GM12878 (cell line): ENCODE results near the gene NNMT. TPM values are rescaled to one million over a fixed set of nuclear protein-coding genes. Genes with fewer than 3 reads are reported as not detected.

Experiments used
- ATAC-seq: fragments of 200-7000 bp; cut with Tn5 transposase; 3 replicates; pipeline ENCODE4 v1.9.1; 2020; ENCODE audit warnings: mild to moderate bottlenecking, moderate library complexity
- BruUV-seq: library from RNA; stranded (reverse); fragments of 400-500 nt; replicated peaks from 2 replicates; lab custom pipeline; 2021; lab: Mats Ljungman, UMichigan
- CTCF ChIA-PET: fragments of 300-600 bp; sonication (Branson Sonifier 250); formaldehyde crosslinking; extraction: SDS; loops from one replicate; lab custom pipeline; 2021; ENCODE audit warnings: inconsistent platforms; lab: Yijun Ruan, JAX
- POLR2A ChIA-PET: fragments of 350-600 bp; formaldehyde crosslinking; extraction: SDS; loops from one replicate; lab custom pipeline; 2021; ENCODE audit warnings: inconsistent platforms; lab: Charles Lee
- RAD21 ChIA-PET: fragments of 300-600 bp; sonication (Branson Sonifier 250); formaldehyde crosslinking; loops from one replicate; lab custom pipeline; 2023; ENCODE audit warnings: antibody characterized with exemption; ENCODE audit not compliant: unreplicated experiment; lab: Charles Lee
- SMC1A ChIA-PET: fragments of 300-600 bp; sonication (Branson Sonifier 250); formaldehyde crosslinking; loops from one replicate; lab custom pipeline; 2023; ENCODE audit not compliant: unreplicated experiment, uncharacterized antibody; lab: Charles Lee
- DNase-seq: peaks from one replicate; pipeline ENCODE4 v3.0.0-alpha.2; 2011; ENCODE audit warnings: low read depth, low spot score
- FAIRE-seq: peaks from 3 replicates; lab custom pipeline; 2011; peaks lifted over from hg19 to GRCh38; lab: Jason Lieb, UNC
- H2AFZ ChIP-seq: 2 replicates; pipeline ENCODE4 v1.6.0; 2011; ENCODE audit warnings: low read depth, low read length, control low read depth; ENCODE audit not compliant: control insufficient read depth
- H3K27ac ChIP-seq: 2 replicates; pipeline ENCODE4 v1.5.1; 2011; ENCODE audit warnings: control low read depth; ENCODE audit not compliant: control insufficient read depth, insufficient read depth
- H3K27me3 ChIP-seq, 2 experiments: replicated peaks in 1 of 2; 2 replicates each; pipeline versions ENCODE4 v1.6.0 to v1.6.1; 2011; ENCODE audit warnings: low read length in 1 of 2; ENCODE audit not compliant: control insufficient read depth in 2 of 2, insufficient read depth in 2 of 2
- H3K36me3 ChIP-seq, 2 experiments: 2 replicates each; pipeline ENCODE4 v1.5.1; 2011; ENCODE audit warnings: low read length in 1 of 2; ENCODE audit not compliant: control insufficient read depth in 2 of 2, insufficient read depth in 2 of 2
- H3K4me1 ChIP-seq: 2 replicates; pipeline ENCODE4 v1.6.1; 2011; ENCODE audit warnings: mild to moderate bottlenecking, low read length, moderate library complexity, mixed read lengths; ENCODE audit not compliant: control insufficient read depth, insufficient read depth
- H3K4me2 ChIP-seq: 2 replicates; pipeline ENCODE4 v1.6.0; 2011; ENCODE audit warnings: control low read depth; ENCODE audit not compliant: control insufficient read depth, insufficient read depth
- H3K4me3 ChIP-seq: fragments of 200-600 bp; sonication (generic); 2 replicates; pipeline ENCODE4 v1.5.1; 2016
- H3K79me2 ChIP-seq: 2 replicates; pipeline ENCODE4 v1.6.0; 2011; ENCODE audit warnings: low read length; ENCODE audit not compliant: control insufficient read depth, insufficient read depth
- H3K9ac ChIP-seq: 2 replicates; pipeline ENCODE4 v1.8.0; 2011; ENCODE audit warnings: low read length, control low read depth, mixed read lengths; ENCODE audit not compliant: control insufficient read depth, insufficient read depth
- H3K9me3 ChIP-seq: replicated peaks from 3 replicates; pipeline ENCODE4 v1.5.1; 2011; ENCODE audit warnings: mild to moderate bottlenecking, low read length; ENCODE audit not compliant: control insufficient read depth, insufficient read depth
- H4K20me1 ChIP-seq: 2 replicates; pipeline ENCODE4 v1.6.0; 2011; ENCODE audit not compliant: control insufficient read depth, insufficient read depth
- EED ChIP-seq: sonication (generic); IDR thresholded peaks from 2 replicates; pipeline ENCODE4 v1.6.1; 2016; ENCODE audit warnings: antibody characterized with exemption, low read depth
- HDGF ChIP-seq: fragments of 450-650 bp; IDR thresholded peaks from 2 replicates; pipeline ENCODE4 v1.6.1; 2016; ENCODE audit warnings: antibody characterized with exemption
- HSF1 ChIP-seq: fragments of 150-350 bp; IDR thresholded peaks from 2 replicates; pipeline ENCODE4 v1.6.1; 2014; ENCODE audit warnings: mild to moderate bottlenecking, low read depth, low read length
- JUND ChIP-seq: IDR thresholded peaks from 2 replicates; pipeline ENCODE4 v1.6.1; 2012; ENCODE audit warnings: low read depth, mild to moderate bottlenecking, low read length, improper control_type of control experiment, moderate library complexity
- KDM1A ChIP-seq: fragments of 200-600 bp; sonication (generic); IDR thresholded peaks from 2 replicates; pipeline ENCODE4 v1.6.1; 2016; ENCODE audit warnings: borderline replicate concordance
- NR2F1 ChIP-seq: fragments of 450-650 bp; conservative IDR thresholded peaks from 2 replicates; pipeline ENCODE4 v1.6.1; 2017; ENCODE audit warnings: mild to moderate bottlenecking
- ZBTB11 ChIP-seq: fragments of 450-650 bp; formaldehyde crosslinking; IDR thresholded peaks from 2 replicates; pipeline ENCODE4 v1.5.0; 2022; ENCODE audit warnings: mild to moderate bottlenecking, missing genetic modification characterization
- WGBS: methylation state at CpG from one replicate; pipeline ENCODE4 v1.1.6; 2016; ENCODE audit warnings: low lambda C conversion rate; ENCODE audit not compliant: insufficient replicate concordance, insufficient coverage; ENCODE audit errors: missing lambda C conversion rate; 5-methylcytosine and 5-hydroxymethylcytosine counted together
- in situ Hi-C: fragments of 300-500 bp; cut with MboI; formaldehyde crosslinking; loops from 9 replicates; pipeline ENCODE4 v1.14.3; 2018; ENCODE audit warnings: mixed read lengths
- intact Hi-C: fragments of 100-400 bp; cut with micrococcal nuclease; formaldehyde crosslinking; loops from one replicate; pipeline ENCODE4 v1.14.2; 2022; ENCODE audit not compliant: unreplicated experiment
- polyA plus RNA-seq, 11 experiments: library from polyadenylated mRNA; depleted of rRNA in 4 of 11; unstranded in 6 of 11; stranded (reverse) in 5 of 11; fragments of >200 nt; fragmentation: Nextera tagmentation in 4 of 11; fragmentation: Illumina TruSeq in 1 of 11; extraction: Ambion mirVana in 4 of 11; extraction: Trizol in 1 of 11; gene quantifications; 1 replicate in 1 of 11; 2 replicates in 10 of 11; pipeline versions ENCODE4 v1.2.1 to v1.2.3, GENCODE V29; 2011 to 2016; ENCODE audit warnings: inconsistent platforms in 2 of 11, missing spikeins in 2 of 11, low read depth in 1 of 11
- total RNA-seq, 4 experiments: library from RNA; depleted of rRNA in 3 of 4; stranded (reverse); fragments of >200 nt in 3 of 4; fragmentation: Illumina TruSeq in 1 of 4; extraction: Trizol in 1 of 4; gene quantifications; 2 replicates each; pipeline versions ENCODE4 v1.2.1 to v1.2.3, GENCODE V29; 2013 to 2021

NNMT gene
- total and polyA plus RNA-seq, 10 of the 15 experiments (the other 5 are each of a cell fraction or from before 2014, with no cell fraction given) = 0.46 TPM; not detected in 9

- no peak for TF ChIP-seq ZBTB11
Measured at GRCh38 chr11:114258696-114259095, 37.5 kb upstream of the NNMT start (continued).

- DNase-seq = no peak
- H3K4me3 ChIP-seq = no peak overlapping the region
- ChIA-PET SMC1A (interaction anchor here (7.1 kb wide), 1 partner anchor 363 kb away, joined by 40 read pairs; no protein-coding TSS in a partner anchor), CTCF (interaction anchor here (8.8 kb wide), 1 partner anchor 363 kb away, joined by 120 read pairs; no protein-coding TSS in a partner anchor), POLR2A (no interaction called here), RAD21 (interaction anchor here (0.6 to 4.3 kb wide), 4 partner anchors 274 to 1202 kb away, joined by 3 to 17 read pairs (median 4); no protein-coding TSS in a partner anchor)
- H4K20me1 ChIP-seq = no peaks in the 10 kb centered on the region; the same call in 1 of the 2 replicates
- no TSS peak for BruUV-seq
- H2AFZ ChIP-seq = no peak overlapping the region
- no peaks in the 10 kb centered on the region for H3K36me3 ChIP-seq
- FAIRE-seq = no peak
- H3K79me2 ChIP-seq = no peaks in the 10 kb centered on the region
- H3K4me2 ChIP-seq = no peak overlapping the region
- H3K9me3 ChIP-seq = no peaks in the 10 kb centered on the region
- no peak for ATAC-seq
- TF ChIP-seq JUND (no peak), EED (no peak), HSF1 (no peak), KDM1A (no peak), NR2F1 (no peak), HDGF (no peak)
- H3K9ac ChIP-seq = no peak overlapping the region
- no peak overlapping the region for H3K27ac ChIP-seq
- intact Hi-C loops = no loop called here
- 11% methylated on average over 10 of the region's 10 CpGs for WGBS
- peaks cover 0 to 4% of the 10 kb centered on the region in 2 experiments; a peak in 3 of 4 replicates for H3K27me3 ChIP-seq
- H3K4me1 ChIP-seq = no peaks in the 10 kb centered on the region
- in situ Hi-C loops = no loop called here
Measured at GRCh38 chr11:114259124-114259526, 37.1 kb upstream of the NNMT start.
